HG03342 (cell line): ENCODE results near the gene ZNHIT3.

Experiments used
- ATAC-seq: cut with Tn5 transposase; IDR thresholded peaks from one replicate; pipeline ENCODE4 v1.9.1; 2021; ENCODE audit warnings: mild to moderate bottlenecking, moderate library complexity; ENCODE audit not compliant: unreplicated experiment

Gene ZNHIT3

DNA sequence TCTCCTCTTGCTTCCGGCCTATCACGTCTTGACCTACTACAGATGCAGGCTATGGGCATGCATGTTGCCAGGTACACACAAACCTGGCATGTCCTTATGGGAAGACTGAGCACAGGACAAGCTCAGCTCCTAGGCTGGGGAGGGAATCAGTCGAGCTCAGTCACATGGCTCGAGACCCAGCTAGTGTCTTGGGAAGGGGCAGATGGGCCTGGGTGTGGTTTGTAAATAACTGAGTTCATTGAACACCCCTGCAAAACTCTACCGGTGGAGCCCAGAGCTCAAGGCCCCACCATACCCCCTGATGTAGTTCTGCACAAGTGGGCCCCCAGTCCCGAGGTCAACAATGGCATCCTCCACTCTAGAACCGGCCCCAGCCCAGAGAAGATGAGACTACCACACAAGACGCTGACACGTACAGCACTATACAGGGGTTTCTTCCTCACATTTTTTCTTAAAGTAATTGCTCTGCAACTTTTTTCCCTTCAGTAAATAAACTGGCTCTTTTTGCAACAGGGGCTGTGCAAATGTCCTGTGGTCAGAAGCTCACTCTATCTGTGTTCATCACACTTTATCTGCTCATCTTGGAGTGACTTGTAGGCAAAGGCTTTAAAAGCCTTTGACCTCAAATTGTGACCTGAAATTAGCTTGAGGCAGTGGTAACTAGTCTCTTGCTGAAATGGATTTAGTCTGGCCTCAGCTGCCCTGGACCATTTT is 22.9 kb downstream of the ZNHIT3 start:
- ATAC-seq = no peak

DNA sequence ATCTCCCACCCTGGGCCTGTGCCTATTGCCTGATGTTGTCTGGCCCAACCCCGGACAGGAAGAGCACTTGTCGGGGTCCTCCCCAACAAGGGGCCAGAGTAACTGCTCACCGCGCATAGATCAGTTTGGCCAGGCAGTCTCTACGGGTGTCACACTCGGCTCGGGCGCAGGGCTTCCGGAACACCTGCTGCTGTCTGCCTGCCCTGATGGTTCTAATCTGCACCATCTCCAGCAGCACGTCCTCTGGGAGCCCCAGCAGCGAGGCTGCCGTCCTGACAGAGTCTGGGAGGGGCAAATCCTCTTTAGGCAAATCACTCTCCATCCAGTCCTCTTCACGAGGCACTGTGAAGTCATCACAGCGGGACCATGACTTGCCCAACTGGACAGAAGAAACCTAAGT is 24.2 kb downstream of the ZNHIT3 start:
- ATAC-seq = no peak

DNA sequence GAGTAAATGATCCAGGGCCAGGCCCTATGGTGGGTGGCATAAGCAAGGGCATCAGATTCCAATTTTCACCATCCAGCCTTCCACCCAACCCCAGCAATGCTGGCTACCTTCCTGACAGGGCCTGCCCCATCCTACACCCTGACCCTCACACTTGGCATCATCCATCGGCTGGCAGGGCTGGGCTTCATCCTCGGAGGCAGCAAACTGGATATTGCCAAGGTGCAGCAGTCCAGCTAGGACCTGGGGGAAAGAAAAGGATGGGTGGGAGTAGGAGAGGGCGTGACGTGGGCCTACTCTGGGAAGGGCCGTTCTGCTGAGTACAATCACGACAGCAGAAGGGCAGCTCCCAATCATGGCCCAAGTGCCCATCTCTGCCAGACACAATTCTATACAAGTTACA is 24.7 kb downstream of the ZNHIT3 start:
- no peak for ATAC-seq

DNA sequence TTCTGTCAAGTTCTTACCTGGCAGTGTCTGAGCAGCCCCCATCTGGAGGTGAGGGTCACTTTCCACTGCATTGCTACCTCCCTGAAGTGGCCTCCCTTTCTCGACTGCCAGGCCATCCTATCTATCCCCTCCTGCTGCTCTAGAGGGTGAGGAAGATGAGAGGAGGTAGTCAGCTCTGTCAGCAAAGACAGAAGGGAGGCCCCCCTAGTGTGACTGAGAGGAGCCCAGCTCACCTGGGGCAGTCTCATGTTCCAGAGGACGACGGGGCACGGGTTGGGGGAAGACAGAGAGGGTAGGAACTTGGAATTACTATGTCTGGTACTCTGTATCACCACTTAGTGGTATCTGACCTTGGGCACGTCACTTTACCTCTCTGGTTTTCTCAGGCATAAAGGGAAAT is 26.2 kb downstream of the ZNHIT3 start:
- ATAC-seq = no peak

DNA sequence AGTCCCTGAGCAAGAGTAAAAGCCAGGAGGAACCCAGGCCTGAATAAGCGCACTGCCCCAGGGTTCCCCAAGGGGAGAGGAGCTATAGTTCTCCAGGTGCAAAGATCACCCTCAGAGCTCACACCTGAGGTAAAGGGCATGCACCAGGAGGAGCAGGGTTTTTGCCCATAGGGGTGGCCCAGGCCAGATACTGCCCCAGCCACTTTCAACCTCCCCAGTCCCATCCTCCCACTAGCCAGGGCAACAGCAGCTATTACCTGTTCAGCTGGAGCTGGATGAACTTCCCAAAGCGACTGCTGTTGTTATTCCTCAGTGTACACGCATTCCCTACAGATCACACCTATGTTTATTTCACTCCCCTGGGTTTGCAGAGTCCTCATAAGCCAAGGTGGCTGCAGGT is 28.4 kb downstream of the ZNHIT3 start:
- no peak for ATAC-seq

DNA sequence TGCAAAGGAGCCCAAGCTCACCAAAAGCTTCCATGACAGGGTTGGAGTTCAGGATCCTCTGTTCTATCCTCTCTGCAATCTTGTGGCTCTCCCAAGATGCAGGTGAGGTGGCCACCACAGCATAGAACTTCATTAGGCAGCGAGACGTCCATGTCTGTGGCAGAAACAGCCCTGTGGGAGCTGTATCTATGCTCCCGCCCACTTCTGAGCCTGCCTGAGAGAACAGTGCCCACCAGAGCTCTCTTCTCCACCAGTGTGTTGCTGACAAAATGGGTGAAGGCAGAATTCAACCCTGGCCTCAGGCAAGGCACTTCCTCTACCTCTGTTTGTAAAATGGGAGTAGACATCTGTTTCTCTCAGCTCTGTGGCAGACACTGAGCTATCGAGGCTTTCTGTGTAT is 29.4 kb downstream of the ZNHIT3 start:
- ATAC-seq = no peak

DNA sequence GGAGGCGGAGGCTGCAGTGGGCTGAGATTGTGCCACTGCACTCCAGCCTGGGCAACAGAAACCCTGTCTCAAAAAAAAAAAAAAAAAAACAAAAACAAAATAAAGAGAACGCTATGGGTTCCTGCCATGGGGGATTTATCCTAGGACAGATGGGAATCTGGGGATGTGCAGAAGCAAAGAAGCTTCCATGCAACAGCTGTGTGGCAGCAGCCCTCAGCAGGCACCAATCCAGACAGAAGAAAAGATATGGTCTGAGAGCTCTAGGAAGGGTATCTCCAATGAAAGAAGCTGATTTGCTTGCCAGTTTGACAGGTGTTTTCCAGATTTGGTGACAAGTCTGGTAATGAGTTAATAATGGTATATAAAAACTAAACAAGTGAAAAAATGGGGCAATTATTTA is 36.6 kb downstream of the ZNHIT3 start:
- no peak for ATAC-seq

DNA sequence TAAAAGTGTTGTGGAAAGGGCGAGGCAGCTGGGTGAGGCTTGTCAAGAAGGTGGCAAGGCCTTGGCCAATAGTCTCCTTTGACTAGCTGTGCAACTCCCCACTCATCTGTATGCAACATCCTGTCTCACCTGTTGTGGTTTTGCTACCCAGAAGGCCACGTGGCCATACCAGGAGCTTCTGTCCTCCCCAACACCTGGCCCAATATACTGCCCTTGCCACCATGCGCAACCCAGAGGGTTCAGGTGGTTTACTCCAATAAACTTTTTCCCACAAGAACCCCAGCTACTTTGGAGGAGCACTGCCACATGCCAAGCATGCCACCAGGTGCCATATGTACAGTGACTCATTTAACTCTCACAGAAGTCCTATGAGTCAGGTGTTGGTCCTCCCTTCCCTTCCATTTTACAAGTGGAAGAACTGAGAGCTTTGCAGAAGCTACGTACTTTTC is 38.0 kb downstream of the ZNHIT3 start:
- ATAC-seq = no peak

DNA sequence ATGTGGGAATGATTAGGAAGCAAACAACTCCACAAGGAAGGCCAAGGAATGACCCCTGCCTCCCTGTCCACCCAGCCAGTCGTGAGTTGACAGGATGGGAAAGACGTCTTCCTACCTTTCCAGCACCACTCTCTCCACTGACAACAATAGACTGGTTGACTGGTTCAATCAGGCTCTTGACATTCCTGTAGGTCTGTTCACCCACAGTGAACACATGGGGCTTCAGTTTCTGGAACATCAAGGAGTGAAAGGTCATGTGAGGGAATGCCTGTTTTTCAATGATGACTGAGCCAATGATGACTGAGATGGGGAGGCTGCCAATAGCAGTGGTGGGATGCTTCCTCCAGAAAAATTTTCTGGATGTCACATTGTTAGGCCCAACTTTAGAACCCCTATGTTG is 38.6 kb downstream of the ZNHIT3 start:
- no peak for ATAC-seq

DNA sequence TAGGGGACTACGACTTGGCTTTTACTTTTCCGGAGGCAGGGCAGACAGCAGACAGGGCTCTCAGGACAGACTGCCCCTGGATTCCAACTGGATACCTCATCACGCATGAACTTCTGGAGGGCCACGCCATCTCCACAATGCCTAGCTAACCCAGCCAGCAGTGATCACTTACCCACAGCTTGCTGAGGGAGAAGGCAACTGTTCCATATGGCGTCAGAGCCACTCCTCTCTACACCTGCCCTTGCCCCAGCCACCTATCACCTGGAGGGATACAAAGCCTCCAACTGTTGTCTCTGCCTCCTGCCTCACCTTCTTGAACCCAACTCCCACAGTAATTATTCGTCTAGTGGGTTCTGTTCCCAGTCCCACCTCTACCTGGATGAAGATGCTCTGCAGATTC is 39.4 kb downstream of the ZNHIT3 start:
- ATAC-seq = no peak

DNA sequence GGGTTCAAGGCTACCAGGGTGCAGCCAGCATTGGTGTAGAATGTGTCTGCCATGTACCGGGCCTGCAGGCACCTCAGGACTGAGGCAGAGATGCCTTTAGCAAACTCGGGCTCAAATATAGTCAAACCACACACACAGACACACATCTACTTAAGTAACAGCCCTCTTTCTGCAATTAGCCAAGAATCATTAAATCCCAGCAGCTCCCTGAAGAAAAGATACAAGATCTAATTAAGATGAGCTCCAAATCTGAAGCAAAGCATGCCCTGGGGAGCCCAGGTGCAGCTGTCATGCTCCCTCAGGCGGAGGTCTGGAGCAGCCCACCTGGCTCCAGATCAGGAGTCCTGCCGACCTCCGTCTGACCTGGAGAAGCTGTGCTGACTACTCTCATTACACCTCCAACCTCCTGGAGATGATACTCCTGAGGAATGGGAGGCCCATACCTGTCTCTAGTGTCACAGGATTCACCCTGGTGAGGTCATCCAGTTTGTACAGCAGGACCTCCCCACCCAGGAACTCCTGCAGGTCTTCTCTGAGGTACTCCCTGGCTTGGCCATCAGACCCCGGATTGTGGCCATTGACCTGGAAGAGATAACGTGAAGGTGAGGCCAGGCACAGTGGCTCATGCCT is 41.3 kb downstream of the ZNHIT3 start:
- no peak for ATAC-seq

DNA sequence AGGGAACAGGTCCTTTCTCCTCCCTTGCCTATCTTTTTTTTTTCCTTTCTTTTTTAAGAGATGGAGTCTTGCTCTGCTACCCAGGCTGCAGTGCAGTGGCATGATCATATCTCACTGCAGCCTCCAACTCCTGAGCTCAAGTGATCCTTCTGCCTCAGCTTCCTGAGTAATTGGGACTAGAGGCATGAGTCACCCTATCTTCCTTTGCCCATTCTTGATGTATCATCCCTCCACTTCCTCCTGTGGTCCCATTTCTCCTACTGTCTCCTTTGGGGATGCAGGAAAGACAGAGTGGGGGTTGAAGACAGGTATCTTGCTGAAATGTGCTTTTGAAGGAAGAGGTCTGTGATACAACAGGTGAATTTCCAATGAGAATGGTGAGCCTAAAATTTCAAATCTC is 42.6 kb downstream of the ZNHIT3 start:
- ATAC-seq = no peak

DNA sequence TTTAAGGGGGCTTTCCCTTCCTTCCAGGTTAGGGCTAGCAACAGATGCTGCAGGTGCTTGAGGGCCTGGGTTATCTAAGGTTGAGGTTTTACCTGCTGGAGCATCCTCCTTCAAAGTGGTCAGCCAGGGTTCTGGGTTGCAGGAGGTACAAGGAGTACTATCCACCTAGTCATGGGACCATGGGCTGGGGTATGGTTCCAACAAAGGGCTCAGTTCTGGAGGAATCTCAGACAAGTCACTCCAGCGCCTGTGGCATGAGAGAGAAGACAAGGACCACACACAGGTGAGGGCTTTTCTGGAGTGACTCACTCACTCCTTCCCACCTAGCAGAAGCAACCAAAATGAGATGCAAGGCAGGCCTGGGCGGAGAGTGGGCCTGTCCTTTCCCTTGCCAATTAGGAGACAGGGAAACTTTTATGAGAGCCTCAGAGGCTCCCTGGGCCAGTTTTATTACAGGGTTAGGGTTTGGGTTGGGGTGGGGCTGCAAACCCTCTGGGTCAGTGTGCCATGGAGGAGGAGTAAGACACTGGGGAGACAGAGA is 46.0 kb downstream of the ZNHIT3 start:
- ATAC-seq = no peak

DNA sequence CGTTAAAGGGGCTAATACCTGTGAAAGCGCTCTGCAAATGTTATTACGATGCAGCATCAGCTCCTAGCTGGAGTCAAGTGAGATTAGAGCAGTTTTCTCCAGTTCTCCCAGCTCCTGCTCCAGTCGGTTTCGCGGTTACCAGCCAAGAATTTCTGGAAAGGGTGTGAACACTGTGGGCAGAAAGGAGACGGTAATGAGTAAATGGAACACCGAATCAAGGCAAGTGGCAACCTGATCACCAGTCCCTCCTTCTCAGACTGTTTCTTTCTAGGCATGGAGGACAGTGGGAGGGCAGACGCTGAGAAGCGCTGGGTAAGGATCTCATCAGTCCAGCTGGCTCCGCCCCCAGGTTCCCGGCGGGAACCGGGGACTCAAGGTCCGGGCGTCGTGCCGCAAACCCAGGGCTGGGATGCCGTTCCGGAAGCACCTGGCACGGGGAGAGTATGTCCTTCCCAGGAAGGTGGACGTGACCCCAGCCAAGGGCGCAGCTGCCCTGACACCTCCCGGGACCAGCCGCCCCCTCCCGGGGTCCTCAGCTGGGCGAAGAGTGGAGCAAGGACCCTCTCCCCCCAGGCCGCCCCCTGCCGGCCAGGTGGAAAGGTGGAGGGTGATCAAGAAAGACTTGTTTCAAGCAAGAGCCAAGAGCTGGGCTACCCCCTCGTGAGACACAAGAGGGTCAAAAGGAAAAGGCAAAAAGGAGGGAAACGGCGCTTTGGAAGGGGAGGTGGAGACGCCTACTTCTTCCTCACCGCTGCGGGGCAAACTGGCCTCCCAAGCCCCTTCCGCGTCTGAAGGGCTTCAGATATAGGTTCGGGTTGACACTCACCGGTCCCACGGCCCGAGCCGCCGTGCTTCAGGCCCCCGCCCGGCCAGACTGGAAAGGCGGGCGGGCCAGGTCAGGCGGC is 47.7 kb downstream of the ZNHIT3 start:
- peak; percentile 30 for ATAC-seq

DNA sequence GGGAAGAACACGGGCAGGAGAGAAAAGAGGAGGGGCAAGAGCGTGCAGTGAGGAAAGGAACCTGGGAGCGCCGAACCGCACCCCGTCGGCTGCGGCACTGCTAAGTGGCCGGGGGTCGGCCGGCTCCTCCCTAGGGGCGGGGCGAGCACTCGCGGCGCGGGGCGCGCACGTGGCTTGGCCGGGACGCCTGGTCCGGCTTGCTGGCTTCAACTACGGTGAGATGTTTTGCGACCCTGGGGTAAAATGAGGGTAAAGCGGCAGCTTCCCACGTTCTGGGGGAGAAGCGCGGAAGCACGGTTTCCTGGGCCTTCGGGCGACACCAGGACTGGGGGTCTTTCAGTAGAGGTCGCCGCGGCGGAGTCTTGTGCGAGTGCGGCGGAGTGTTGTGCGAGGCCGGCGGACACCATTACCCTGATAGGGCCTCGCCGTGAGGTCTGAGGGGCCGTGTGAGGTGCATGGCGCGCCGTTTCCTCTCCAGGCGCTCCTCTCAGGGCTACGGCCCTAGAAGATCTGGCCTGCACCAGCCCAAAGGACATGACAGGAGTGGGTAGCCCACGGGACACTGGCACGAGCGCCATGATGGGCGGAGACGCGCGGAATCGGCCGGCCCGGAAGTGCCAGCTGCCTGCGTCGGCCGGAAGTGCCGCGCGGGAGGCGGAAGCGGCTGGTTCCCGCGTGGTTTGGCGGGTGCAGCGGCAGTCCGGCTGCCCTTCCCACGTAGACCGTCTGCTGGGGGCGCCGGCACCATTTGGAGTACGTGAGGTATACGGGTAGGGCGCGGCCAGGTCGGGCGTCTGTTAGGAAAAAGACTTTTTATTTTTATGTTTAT is 48.6 kb downstream of the ZNHIT3 start, which contains the start of the genes MYO19 and PIGW:
MYO19 (minus strand) TSS at position 29 of the 829 bp plus-strand sequence. CDS start 2,330 bp downstream, outside the sequence.
PIGW (plus strand) TSS at position 148 of the 829 bp plus-strand sequence. CDS start 2,115 bp downstream, outside the sequence.
- ATAC-seq = peak; percentile 67

DNA sequence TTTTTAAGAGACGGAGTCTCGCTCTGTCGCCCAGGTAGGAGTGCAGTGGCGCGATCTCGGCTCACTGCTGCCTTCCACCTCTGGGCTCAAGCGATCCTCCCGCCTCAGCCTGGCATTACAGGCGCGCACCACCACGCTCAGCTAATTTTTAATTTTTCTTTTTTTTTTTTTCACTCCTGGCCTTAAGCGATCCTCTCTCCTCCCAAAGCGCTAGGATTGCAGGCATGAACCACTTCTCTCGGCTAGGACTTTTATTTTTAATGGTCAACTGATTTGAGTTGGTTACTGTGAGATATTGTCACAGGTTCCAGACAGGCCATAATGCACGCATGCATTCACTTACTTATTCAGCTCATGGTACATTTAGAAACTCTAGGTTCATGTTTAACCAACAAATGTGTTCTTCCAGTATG is 49.2 kb downstream of the ZNHIT3 start:
- no peak for ATAC-seq

DNA sequence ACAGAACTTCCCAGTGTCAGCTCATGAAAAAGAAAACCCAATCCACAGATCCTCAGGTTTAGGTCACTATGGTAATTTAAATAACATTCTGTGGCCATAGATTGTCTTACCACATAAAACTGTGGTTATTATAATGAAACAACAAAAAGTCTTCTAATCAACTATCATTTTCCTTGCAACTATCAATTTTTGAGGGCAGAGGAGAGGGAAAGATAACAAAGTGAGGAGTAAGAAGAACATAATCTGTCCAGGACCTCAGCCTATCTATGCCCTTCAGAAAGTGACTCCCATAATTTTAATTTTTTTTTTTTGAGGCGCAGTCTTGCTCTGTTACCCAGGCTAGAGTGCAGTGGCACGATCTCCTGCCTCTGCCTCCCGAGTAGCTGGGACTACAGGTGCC is 54.2 kb downstream of the ZNHIT3 start:
- ATAC-seq = no peak

DNA sequence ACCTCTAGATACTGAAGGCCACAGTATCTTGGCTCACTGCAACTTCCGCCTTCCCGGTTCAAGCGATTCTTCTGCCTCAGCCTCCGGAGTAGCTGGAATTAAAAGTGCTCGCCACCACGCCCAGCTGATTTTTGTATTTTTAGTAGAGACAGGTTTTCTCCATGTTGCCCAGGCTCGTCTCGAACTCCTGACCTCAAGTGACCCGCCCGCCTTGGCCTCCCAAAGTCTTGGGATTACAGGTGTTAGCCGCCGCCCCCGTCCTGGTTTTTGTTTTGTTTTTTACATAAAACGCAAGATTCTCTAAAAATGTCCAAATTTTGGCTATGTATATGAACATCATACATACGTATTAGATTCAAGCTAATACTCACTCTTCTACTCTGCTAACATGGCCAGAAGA is 56.3 kb downstream of the ZNHIT3 start:
- no peak for ATAC-seq

DNA sequence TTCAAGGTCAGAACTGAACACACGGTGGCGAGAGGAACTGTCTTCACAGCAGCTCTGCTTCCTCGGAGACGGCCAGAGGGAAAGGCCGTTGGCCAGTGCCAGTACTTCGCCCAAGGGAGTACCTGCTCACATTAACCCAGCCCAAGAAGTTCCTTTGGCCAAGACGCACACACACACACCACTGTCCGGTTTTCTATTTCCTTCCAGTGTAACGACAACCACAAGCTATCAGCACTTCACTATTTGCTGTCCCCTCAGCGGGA is 57.5 kb downstream of the ZNHIT3 start:
- peak; percentile 1 for ATAC-seq

DNA sequence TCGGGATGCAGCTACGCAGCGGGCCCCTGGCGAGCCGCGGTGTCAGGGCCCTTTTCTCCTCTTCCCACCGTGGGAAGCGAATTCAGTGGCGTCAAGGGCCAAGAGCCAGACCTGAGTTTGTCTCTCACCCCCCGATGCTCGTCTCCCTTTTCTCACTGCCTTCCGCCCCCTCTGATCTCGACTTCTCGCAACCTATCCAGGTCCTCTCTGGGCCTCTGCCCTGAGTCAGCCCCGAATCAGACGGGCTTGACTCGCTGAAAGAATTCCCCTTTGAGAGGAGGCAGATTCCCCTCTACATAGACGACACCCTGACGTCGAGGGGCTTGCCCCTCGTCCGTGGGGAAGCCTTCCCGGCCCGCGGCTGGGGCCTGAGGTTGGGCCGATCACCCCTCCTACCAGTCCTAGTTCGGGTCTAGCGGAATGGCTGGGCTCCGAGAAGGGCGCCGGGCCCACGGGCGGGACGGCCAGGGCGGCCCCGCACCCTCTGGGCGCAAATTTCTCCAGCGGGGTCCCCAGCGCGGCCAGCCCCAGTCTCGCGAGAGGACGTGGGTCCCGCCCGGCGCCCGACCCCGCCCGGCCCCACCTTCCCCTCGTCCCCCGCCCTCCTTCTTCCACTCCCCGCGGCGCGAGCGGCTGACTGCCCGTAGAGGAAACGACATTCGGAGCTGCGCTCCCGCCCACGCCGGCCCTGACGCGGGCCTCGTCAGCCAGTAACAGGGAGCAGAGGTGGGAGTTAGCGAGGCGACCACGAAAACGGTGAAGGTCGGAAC is 58.0 kb downstream of the ZNHIT3 start, which contains the start of gene GGNBP2:
GGNBP2 (plus strand) TSS at position 613 of the 770 bp plus-strand sequence. CDS start 806 bp downstream, outside the sequence.
- peak; percentile 42 for ATAC-seq
